H1 (cell line): Measurements from ENCODE around the gene SULF2. TPM values are rescaled to one million over a fixed set of nuclear protein-coding genes. Genes with fewer than 3 reads are reported as not detected.

Source experiments
- CTCF ChIA-PET: fragments of 300-600 bp; sonication (Branson Sonifier 250); formaldehyde crosslinking; loops from one replicate; lab custom pipeline; 2021; ENCODE audit not compliant: partially characterized antibody; lab: Charles Lee
- POLR2A ChIA-PET: fragments of 300-600 bp; sonication (Branson Sonifier 250); formaldehyde crosslinking; loops from one replicate; lab custom pipeline; 2021; ENCODE audit warnings: inconsistent platforms; ENCODE audit not compliant: partially characterized antibody; lab: Charles Lee
- DNase-seq, 2 experiments: peaks; one replicate each; pipeline versions ENCODE4 v3.0.0 to v3.0.0-alpha.2; 2010 to 2022; ENCODE audit warnings: low spot score in 2 of 2, low read depth in 1 of 2, mixed read lengths in 1 of 2
- FAIRE-seq: peaks from 2 replicates; lab custom pipeline; 2011; peaks lifted over from hg19 to GRCh38; lab: Jason Lieb, UNC
- H2AFZ ChIP-seq: 2 replicates; pipeline ENCODE4 v1.8.1; 2012; ENCODE audit warnings: low read length, inconsistent platforms
- H2AK5ac ChIP-seq: 2 replicates; pipeline ENCODE4 v1.6.1; 2013; ENCODE audit warnings: low read depth, low read length
- H2BK120ac ChIP-seq: replicated peaks from 2 replicates; pipeline ENCODE3; 2013; ENCODE audit warnings: low read depth, low read length, inconsistent platforms
- H2BK12ac ChIP-seq: 2 replicates; pipeline ENCODE4 v1.6.1; 2013; ENCODE audit warnings: low read depth, low read length
- H2BK15ac ChIP-seq: 2 replicates; pipeline ENCODE4 v1.6.1; 2013; ENCODE audit warnings: low read length
- H2BK20ac ChIP-seq: 2 replicates; pipeline ENCODE4 v1.6.1; 2013; ENCODE audit warnings: low read length
- H2BK5ac ChIP-seq: 2 replicates; pipeline ENCODE4 v1.6.1; 2013; ENCODE audit warnings: low read depth, low read length
- H3K14ac ChIP-seq: 2 replicates; pipeline ENCODE4 v1.6.1; 2013; ENCODE audit warnings: inconsistent platforms; ENCODE audit not compliant: insufficient read length
- H3K18ac ChIP-seq: 2 replicates; pipeline ENCODE4 v1.6.1; 2013; ENCODE audit warnings: low read length; ENCODE audit errors: extremely low read depth
- H3K23ac ChIP-seq: 2 replicates; pipeline ENCODE4 v1.6.1; 2013; ENCODE audit warnings: inconsistent platforms; ENCODE audit not compliant: insufficient read length
- H3K23me2 ChIP-seq: 2 replicates; pipeline ENCODE4 v1.6.1; 2013; ENCODE audit warnings: low read depth, low read length
- H3K27ac ChIP-seq: 2 replicates; pipeline ENCODE4 v1.6.1; 2011; ENCODE audit warnings: low read depth, low read length, inconsistent platforms
- H3K27me3 ChIP-seq, 4 experiments: replicated peaks in 1 of 4; 1 replicate in 1 of 4; 2 replicates in 3 of 4; pipeline versions ENCODE4 v1.6.1 to v1.8.1; 2011 to 2013; ENCODE audit warnings: low read length in 3 of 4, mild to moderate bottlenecking in 3 of 4, inconsistent platforms in 2 of 4, mixed read lengths in 2 of 4, moderate library complexity in 1 of 4; ENCODE audit not compliant: control insufficient read depth in 3 of 4, insufficient read depth in 3 of 4; ENCODE audit errors: extremely low read depth in 1 of 4
- H3K36me3 ChIP-seq, 4 experiments: 2 replicates each; pipeline versions ENCODE4 v1.6.1 to v1.8.1; 2011 to 2013; ENCODE audit warnings: mild to moderate bottlenecking in 4 of 4, low read length in 3 of 4, moderate library complexity in 2 of 4, control low read depth in 1 of 4, inconsistent platforms in 1 of 4; ENCODE audit not compliant: insufficient read depth in 4 of 4, control insufficient read depth in 2 of 4
- H3K4ac ChIP-seq: replicated peaks from 2 replicates; pipeline ENCODE3; 2013; ENCODE audit warnings: low read length, low read depth, mixed read lengths, inconsistent platforms; ENCODE audit not compliant: insufficient read length
- H3K4me1 ChIP-seq, 4 experiments: replicated peaks in 1 of 4; 1 replicate in 1 of 4; 2 replicates in 3 of 4; pipeline versions ENCODE4 v1.6.1 to v1.8.1; 2011 to 2013; ENCODE audit warnings: low read length in 3 of 4, inconsistent platforms in 2 of 4, mixed read lengths in 1 of 4; ENCODE audit not compliant: insufficient read depth in 4 of 4, control insufficient read depth in 3 of 4
- H3K4me2 ChIP-seq, 2 experiments: 2 replicates each; pipeline versions ENCODE4 v1.6.1 to v1.8.1; 2011 to 2013; ENCODE audit warnings: low read depth in 2 of 2, low read length in 2 of 2, control low read depth in 1 of 2, inconsistent platforms in 1 of 2, mild to moderate bottlenecking in 1 of 2; ENCODE audit not compliant: insufficient read depth in 1 of 2
- H3K4me3 ChIP-seq, 4 experiments: fragments of 200-600, 300-600 bp in 1 of 4; sonication (generic), shearing (Covaris generic), sonication (Bioruptor Twin) in 1 of 4; 2 replicates each; pipeline versions ENCODE4 v1.5.1 to v1.8.1; 2011 to 2016; ENCODE audit warnings: low read length in 4 of 4, low read depth in 3 of 4, control low read depth in 2 of 4, inconsistent platforms in 2 of 4, mild to moderate bottlenecking in 2 of 4, mixed read lengths in 1 of 4, moderate library complexity in 1 of 4; ENCODE audit not compliant: insufficient read depth in 2 of 4; ENCODE audit errors: extremely low read depth in 1 of 4
- H3K56ac ChIP-seq: replicated peaks from 2 replicates; pipeline ENCODE3; 2013; ENCODE audit warnings: low read depth, mild to moderate bottlenecking, mixed read lengths, low read length, inconsistent platforms; ENCODE audit not compliant: insufficient read length
- H3K79me1 ChIP-seq: 2 replicates; pipeline ENCODE4 v1.6.1; 2013; ENCODE audit warnings: low read depth, low read length, control low read depth
- H3K79me2 ChIP-seq, 2 experiments: 2 replicates each; pipeline versions ENCODE4 v1.6.1 to v1.8.1; 2012 to 2013; ENCODE audit warnings: low read length in 2 of 2, mild to moderate bottlenecking in 2 of 2, inconsistent platforms in 1 of 2; ENCODE audit not compliant: insufficient read depth in 2 of 2, control insufficient read depth in 1 of 2
- H3K9ac ChIP-seq, 4 experiments: replicated peaks in 1 of 4; 1 replicate in 1 of 4; 2 replicates in 3 of 4; pipeline versions ENCODE4 v1.6.1 to v1.8.1; 2011 to 2013; ENCODE audit warnings: low read depth in 3 of 4, low read length in 3 of 4, control low read depth in 2 of 4, mild to moderate bottlenecking in 2 of 4, moderate library complexity in 2 of 4, inconsistent platforms in 1 of 4; ENCODE audit errors: extremely low read depth in 1 of 4
- H3K9me3 ChIP-seq, 2 experiments: 2 replicates each; pipeline versions ENCODE4 v1.6.1 to v1.8.1; 2012 to 2013; ENCODE audit warnings: mild to moderate bottlenecking in 2 of 2, moderate library complexity in 2 of 2, control low read depth in 1 of 2, inconsistent platforms in 1 of 2, low read depth in 1 of 2, low read length in 1 of 2, mixed read lengths in 1 of 2; ENCODE audit not compliant: insufficient read depth in 2 of 2
- H4K20me1 ChIP-seq, 2 experiments: replicated peaks in 1 of 2; 2 replicates each; pipeline versions ENCODE3 to v1.8.1; 2011 to 2013; ENCODE audit warnings: inconsistent platforms in 2 of 2, low read length in 2 of 2, mild to moderate bottlenecking in 1 of 2; ENCODE audit not compliant: insufficient read depth in 2 of 2, control insufficient read depth in 1 of 2
- H4K5ac ChIP-seq: 2 replicates; pipeline ENCODE4 v1.6.1; 2013; ENCODE audit warnings: low read length, low read depth, mixed read lengths, inconsistent platforms; ENCODE audit not compliant: insufficient read length
- H4K8ac ChIP-seq: 2 replicates; pipeline ENCODE4 v1.8.0; 2013; ENCODE audit warnings: mild to moderate bottlenecking, moderate library complexity, low read length, inconsistent platforms; ENCODE audit not compliant: insufficient read depth; ENCODE audit errors: extremely low read depth
- H4K91ac ChIP-seq: replicated peaks from 2 replicates; pipeline ENCODE3; 2013; ENCODE audit warnings: low read length, mixed read lengths, inconsistent platforms; ENCODE audit not compliant: insufficient read length
- GABPA ChIP-seq: IDR thresholded peaks from 2 replicates; pipeline ENCODE4 v1.6.1; 2011; ENCODE audit warnings: mild to moderate bottlenecking, low read length, moderate library complexity, borderline replicate concordance; ENCODE audit not compliant: insufficient read depth
- KDM5A ChIP-seq: fragments of 200-600 bp; IDR thresholded peaks from 2 replicates; pipeline ENCODE4 v1.7.1; 2012; ENCODE audit warnings: mild to moderate bottlenecking, low read length, inconsistent platforms, mixed read lengths
- MAFK ChIP-seq: IDR thresholded peaks from 2 replicates; pipeline ENCODE4 v1.6.1; 2012; ENCODE audit warnings: low read depth, mild to moderate bottlenecking, improper control_type of control experiment, low read length
- SIX5 ChIP-seq: IDR thresholded peaks from 2 replicates; pipeline ENCODE4 v1.6.1; 2011; ENCODE audit warnings: mild to moderate bottlenecking, low read depth, low read length
- TCF12 ChIP-seq: IDR thresholded peaks from 2 replicates; pipeline ENCODE4 v1.6.1; 2011; ENCODE audit warnings: low read depth, mild to moderate bottlenecking, low read length
- WGBS, 2 experiments: shearing (Covaris generic) in 1 of 2; methylation state at CpG; one replicate each; pipeline versions ENCODE4 v1.1.6 to v1.1.7; 2013 to 2015; ENCODE audit warnings: low lambda C conversion rate in 2 of 2, mixed read lengths in 2 of 2, inconsistent platforms in 1 of 2, low coverage in 1 of 2, missing lambda C conversion rate in 1 of 2; ENCODE audit not compliant: insufficient replicate concordance in 2 of 2, insufficient coverage in 1 of 2, insufficient read length in 1 of 2; ENCODE audit errors: extremely low coverage in 1 of 2, missing lambda C conversion rate in 1 of 2; 5-methylcytosine and 5-hydroxymethylcytosine counted together
- polyA plus RNA-seq, 7 experiments: library from polyadenylated mRNA; depleted of rRNA in 3 of 7; stranded (reverse) in 5 of 7; unstranded in 2 of 7; fragments of >200 nt in 5 of 7; fragments of 200-250 nt in 2 of 7; gene quantifications; 1 replicate in 5 of 7; 2 replicates in 1 of 7; 4 replicates in 1 of 7; pipeline versions ENCODE4 v1.2.1 to v1.2.3, GENCODE V29; 2011 to 2013; ENCODE audit warnings: missing spikeins in 2 of 7, mixed read lengths in 2 of 7
- total RNA-seq: library from RNA; stranded (reverse); fragmentation: NEBNext Ultra II Directional; extraction: Animal tissue kit (Norgen Biotek cat#: 25700); gene quantifications from 2 replicates; pipeline ENCODE4 v1.2.1, GENCODE V29; 2021

SULF2 gene
- total and polyA plus RNA-seq, 2 of the 8 experiments (the other 6 are each of a cell fraction or from before 2014, with no cell fraction given) = 15.7 to 28.2 TPM

- Histone ChIP-seq H4K20me1 (no peaks in the 10 kb centered on the region), H2AK5ac (no peak overlapping the region), H4K8ac (no peak overlapping the region), H2BK15ac (no peak overlapping the region), H3K23ac (no peak overlapping the region), H3K9me3 (no peaks in the 10 kb centered on the region), H3K79me1 (no peaks in the 10 kb centered on the region), H3K4me1 (peaks cover 0 to 4% (median 1%) of the 10 kb centered on the region in 4 experiments; a peak in 4 of 7 replicates), H3K56ac (no peak overlapping the region), H3K79me2 (no peaks in the 10 kb centered on the region), H4K5ac (no peak overlapping the region), H2BK120ac (no peak overlapping the region), H3K4ac (no peak overlapping the region), H2BK20ac (no peak overlapping the region), H3K4me3 (no peak overlapping the region), H3K18ac (no peak overlapping the region), H3K4me2 (no peak overlapping the region), H3K27ac (no peak overlapping the region), H3K36me3 (peaks cover 0 to 14% (median 0%) of the 10 kb centered on the region in 4 experiments; a peak in 2 of 8 replicates), H2BK12ac (no peak overlapping the region), H4K91ac (no peak overlapping the region), H3K9ac (no peak overlapping the region), H2BK5ac (no peak overlapping the region), H3K14ac (no peak overlapping the region), H3K27me3 (no peaks in the 10 kb centered on the region), H3K23me2 (no peaks in the 10 kb centered on the region), H2AFZ (no peak overlapping the region)
- FAIRE-seq = no peak
- no peak for DNase-seq
- POLR2A ChIA-PET = interaction anchor here (2.0 kb wide), 1 partner anchor 10 kb away, joined by 4 read pairs; no protein-coding TSS in a partner anchor
- 93% methylated on average over 7 of the region's 7 CpGs; no CpG with 5 or more reads in 1 of the 2 experiments for WGBS, 2 experiments
- CTCF ChIA-PET = interaction anchor here (0.8 to 8.2 kb wide), 5 partner anchors 9 to 487 kb away, joined by 3 to 92 read pairs (median 3); no protein-coding TSS in a partner anchor
- TF ChIP-seq KDM5A (no peak), TCF12 (no peak), MAFK (no peak), GABPA (no peak), SIX5 (no peak)
Measured at GRCh38 chr20:47661714-47662113, 123.6 kb downstream of the SULF2 start.
